Liver (tissue), 9 donors: Measurements from ENCODE around the gene OCA2. TPM values are rescaled to one million over a fixed set of nuclear protein-coding genes. Genes with fewer than 3 reads are reported as not detected.

Experiments
- DNase-seq: peaks from one replicate; pipeline ENCODE4 v3.0.0-alpha.2; 2017; ENCODE audit warnings: low spot score
- H3K27ac ChIP-seq, 2 donors: one replicate each; pipeline ENCODE4 v1.7.0; 2013; ENCODE audit warnings: inconsistent platforms in 2 of 2, low read length in 2 of 2, control low read depth in 1 of 2, low read depth in 1 of 2, mild to moderate bottlenecking in 1 of 2
- H3K27me3 ChIP-seq, 4 donors: one replicate each; pipeline versions ENCODE4 v1.6.1 to v1.7.0; 2013; ENCODE audit warnings: low read length in 3 of 4, inconsistent platforms in 1 of 4, mild to moderate bottlenecking in 1 of 4, moderate library complexity in 1 of 4; ENCODE audit not compliant: control insufficient read depth in 4 of 4, insufficient read depth in 4 of 4
- H3K36me3 ChIP-seq, 4 donors: one replicate each; pipeline versions ENCODE4 v1.6.1 to v1.7.0; 2013; ENCODE audit warnings: low read length in 3 of 4, mild to moderate bottlenecking in 3 of 4, low read depth in 1 of 4, moderate library complexity in 1 of 4; ENCODE audit not compliant: control insufficient read depth in 4 of 4, insufficient read depth in 3 of 4
- H3K4me1 ChIP-seq, 4 donors: one replicate each; pipeline versions ENCODE4 v1.6.1 to v1.7.0; 2013; ENCODE audit warnings: low read length in 3 of 4, mild to moderate bottlenecking in 3 of 4, moderate library complexity in 1 of 4; ENCODE audit not compliant: control insufficient read depth in 4 of 4, insufficient read depth in 4 of 4
- H3K4me3 ChIP-seq, 3 donors: one replicate each; pipeline versions ENCODE4 v1.6.1 to v1.7.0; 2013; ENCODE audit warnings: low read length in 3 of 3, control low read depth in 1 of 3, low read depth in 1 of 3, mild to moderate bottlenecking in 1 of 3
- H3K9ac ChIP-seq, 2 donors: one replicate each; pipeline ENCODE4 v1.7.0; 2013; ENCODE audit warnings: low read length in 2 of 2, mild to moderate bottlenecking in 2 of 2, moderate library complexity in 2 of 2, control low read depth in 1 of 2, low read depth in 1 of 2
- H3K9me3 ChIP-seq, 4 donors: one replicate each; pipeline versions ENCODE4 v1.6.1 to v1.7.0; 2013; ENCODE audit warnings: low read length in 3 of 4; ENCODE audit not compliant: control insufficient read depth in 4 of 4
- ATF3 ChIP-seq: IDR thresholded peaks from 2 replicates; pipeline ENCODE4 v1.6.1; 2016; ENCODE audit warnings: antibody characterized with exemption
- CTCF ChIP-seq: fragments of 150-350 bp; IDR thresholded peaks from 2 replicates; pipeline ENCODE4 v1.5.1; 2017; ENCODE audit warnings: improper control_type of control experiment, low read depth, low read length; ENCODE audit not compliant: missing input control
- EGR1 ChIP-seq, 2 donors: IDR thresholded peaks; 2 replicates each; pipeline ENCODE4 v1.6.1; 2016 to 2018; ENCODE audit warnings: antibody characterized with exemption in 2 of 2, low read depth in 2 of 2
- FOXA1 ChIP-seq: IDR thresholded peaks from 2 replicates; pipeline ENCODE4 v1.6.1; 2016; ENCODE audit warnings: antibody characterized with exemption
- FOXA2 ChIP-seq: IDR thresholded peaks from 2 replicates; pipeline ENCODE4 v1.6.1; 2016; ENCODE audit warnings: antibody characterized with exemption
- GABPA ChIP-seq, 2 donors: IDR thresholded peaks in 1 of 2; conservative IDR thresholded peaks in 1 of 2; 2 replicates each; pipeline ENCODE4 v1.6.1; 2016; ENCODE audit warnings: antibody characterized with exemption in 2 of 2, mild to moderate bottlenecking in 1 of 2, moderate library complexity in 1 of 2
- HNF4A ChIP-seq, 2 donors: conservative IDR thresholded peaks; 2 replicates each; pipeline ENCODE4 v1.6.1; 2016; ENCODE audit warnings: antibody characterized with exemption in 2 of 2, mild to moderate bottlenecking in 2 of 2
- HNF4G ChIP-seq: IDR thresholded peaks from 2 replicates; pipeline ENCODE4 v1.6.1; 2016; ENCODE audit warnings: antibody characterized with exemption
- JUND ChIP-seq, 2 donors: IDR thresholded peaks; 2 replicates each; pipeline ENCODE4 v1.6.1; 2016; ENCODE audit warnings: antibody characterized with exemption in 2 of 2
- MAX ChIP-seq: IDR thresholded peaks from 2 replicates; pipeline ENCODE4 v1.6.1; 2016; ENCODE audit warnings: antibody characterized with exemption
- NR2F2 ChIP-seq: IDR thresholded peaks from 2 replicates; pipeline ENCODE4 v1.6.1; 2016; ENCODE audit warnings: antibody characterized with exemption
- RAD21 ChIP-seq, 2 donors: IDR thresholded peaks; 2 replicates each; pipeline ENCODE4 v1.6.1; 2016; ENCODE audit warnings: antibody characterized with exemption in 2 of 2, mild to moderate bottlenecking in 2 of 2
- REST ChIP-seq: IDR thresholded peaks from 2 replicates; pipeline ENCODE4 v1.6.1; 2016; ENCODE audit warnings: antibody characterized with exemption, mild to moderate bottlenecking
- RXRA ChIP-seq, 2 donors: IDR thresholded peaks; 2 replicates each; pipeline ENCODE4 v1.6.1; 2017 to 2018; ENCODE audit warnings: antibody characterized with exemption in 2 of 2, mild to moderate bottlenecking in 1 of 2
- SP1 ChIP-seq: IDR thresholded peaks from 2 replicates; pipeline ENCODE4 v1.6.1; 2018; ENCODE audit warnings: antibody characterized with exemption, mild to moderate bottlenecking
- TAF1 ChIP-seq: conservative IDR thresholded peaks from 2 replicates; pipeline ENCODE4 v1.6.1; 2016; ENCODE audit warnings: antibody characterized with exemption, mild to moderate bottlenecking
- YY1 ChIP-seq: IDR thresholded peaks from 2 replicates; pipeline ENCODE4 v1.6.1; 2016; ENCODE audit warnings: antibody characterized with exemption, mild to moderate bottlenecking
- ZBTB33 ChIP-seq: IDR thresholded peaks from 2 replicates; pipeline ENCODE4 v1.6.1; 2016; ENCODE audit warnings: antibody characterized with exemption
- WGBS: extraction: QIAGEN DNeasy Blood & Tissue Kit; methylation state at CpG from one replicate; pipeline ENCODE4 v1.1.7; 2013; 5-methylcytosine and 5-hydroxymethylcytosine counted together
- polyA plus RNA-seq, 2 donors: library from polyadenylated mRNA; stranded (reverse) in 1 of 2; unstranded in 1 of 2; fragments of 200-250 nt in 1 of 2; fragments of >200 nt in 1 of 2; fragmentation: Nextera tagmentation in 1 of 2; extraction: Ambion mirVana in 1 of 2; gene quantifications; one replicate each; pipeline versions ENCODE4 v1.2.1 to v1.2.3, GENCODE V29; 2013 to 2015
- total RNA-seq, 2 donors: library from RNA; depleted of rRNA; stranded (reverse); fragments of >200 nt; gene quantifications; one replicate each; pipeline ENCODE4 v1.2.3, GENCODE V29; 2014
- donor health status: healthy.
- donor health status: healthy.
- donor health status: healthy.
- donor health status: healthy.
- donor health status: healthy.

OCA2 gene
- total and polyA plus RNA-seq, 4 donors: 0.02 to 0.56 (median 0.15) TPM

- 95% methylated on average over 26 of the region's 26 CpGs for WGBS
- H3K36me3 ChIP-seq: no peaks in the 10 kb centered on the region
- H3K4me1 ChIP-seq: no peaks in the 10 kb centered on the region
- DNase-seq: no peak
- H3K27me3 ChIP-seq: no peaks in the 10 kb centered on the region
- no peak overlapping the region for H3K9ac ChIP-seq
- H3K9me3 ChIP-seq: peaks cover 0 to 5% (median 3%) of the 10 kb centered on the region in 4 donors
- H3K4me3 ChIP-seq: no peak overlapping the region
- TF ChIP-seq FOXA1 (no peak), EGR1 (IDR thresholded peaks at IDR 0.05; ENCODE audit: low read depth in 2 of 2) (no peak), JUND (IDR thresholded peaks at IDR 0.05) (no peak), TAF1 (no peak), YY1 (no peak), HNF4A (conservative IDR thresholded peaks at IDR 0.05) (no peak), FOXA2 (no peak), HNF4G (no peak), SP1 (no peak), MAX (no peak), CTCF (no peak), REST (no peak), RAD21 (IDR thresholded peaks at IDR 0.05) (no peak), GABPA (IDR thresholded peaks at IDR 0.05 in 1 of 2, conservative IDR thresholded peaks at IDR 0.05 in 1 of 2) (no peak), NR2F2 (no peak), ZBTB33 (no peak), ATF3 (no peak), RXRA (IDR thresholded peaks at IDR 0.05) (no peak)
- H3K27ac ChIP-seq: no peak overlapping the region
Observed at GRCh38 chr15:27770769-27771554, 328.2 kb downstream of the OCA2 start.
